Sigmoid colon (tissue), 7 donors: ENCODE results near the gene ZSWIM5. TPM values are rescaled to one million over a fixed set of nuclear protein-coding genes. Genes with fewer than 3 reads are reported as not detected.
"Not testable (repeated sequence)": the region's sequence is repeated elsewhere in the genome, so short reads cannot be mapped to it uniquely, and the experiment has no call there.

Experiments used
- DNase-seq: peaks from one replicate; pipeline ENCODE4 v3.0.0-alpha.2; 2019
- H3K27ac ChIP-seq, 4 donors: fragments of 200-600 bp; sonication (generic); one replicate each; pipeline ENCODE4 v1.5.1; 2016 to 2019; ENCODE audit warnings: mild to moderate bottlenecking in 1 of 4
- H3K27me3 ChIP-seq, 3 donors: fragments of 200-600 bp; sonication (generic); one replicate each; pipeline ENCODE4 v1.5.1; 2019; ENCODE audit warnings: mild to moderate bottlenecking in 1 of 3
- H3K36me3 ChIP-seq, 4 donors: fragments of 200-600 bp; sonication (generic); one replicate each; pipeline ENCODE4 v1.5.1; 2016 to 2019
- H3K4me1 ChIP-seq, 4 donors: fragments of 200-600 bp; sonication (generic); one replicate each; pipeline ENCODE4 v1.5.1; 2017 to 2019
- H3K4me3 ChIP-seq, 4 donors: fragments of 200-600 bp; sonication (generic); one replicate each; pipeline ENCODE4 v1.5.1; 2017 to 2019; ENCODE audit warnings: mild to moderate bottlenecking in 2 of 4, moderate library complexity in 1 of 4
- H3K9me3 ChIP-seq, 4 donors: fragments of 200-600 bp in 3 of 4; sonication (generic) in 3 of 4; one replicate each; pipeline versions ENCODE4 v1.5.1 to v1.6.1; 2013 to 2019
- EP300 ChIP-seq, 4 donors: sonication (generic); formaldehyde crosslinking; IDR thresholded peaks; one replicate each; pipeline ENCODE4 v1.6.1; 2017; ENCODE audit warnings: antibody characterized with exemption in 4 of 4
- POLR2A ChIP-seq, 2 donors: fragments of 450-650 bp; IDR thresholded peaks; one replicate each; pipeline ENCODE4 v1.6.1; 2016; ENCODE audit warnings: antibody characterized with exemption in 2 of 2, mild to moderate bottlenecking in 2 of 2, moderate library complexity in 2 of 2
- POLR2AphosphoS5 ChIP-seq, 4 donors: sonication (generic); formaldehyde crosslinking; IDR thresholded peaks; one replicate each; pipeline ENCODE4 v1.6.1; 2017; ENCODE audit warnings: antibody characterized with exemption in 4 of 4
- WGBS, 2 donors: extraction: QIAGEN DNeasy Blood & Tissue Kit; methylation state at CpG; one replicate each; pipeline ENCODE4 v1.1.7; 2013; 5-methylcytosine and 5-hydroxymethylcytosine counted together
- intact Hi-C: fragments of 100-400 bp; cut with DNase I; formaldehyde crosslinking; loops from one replicate; pipeline ENCODE4 v1.15.1; 2023
- polyA plus RNA-seq, 3 donors: library from polyadenylated mRNA; stranded (reverse); fragments of 200-250 nt; gene quantifications; one replicate each; pipeline ENCODE4 v1.2.3, GENCODE V29; 2013
- total RNA-seq, 4 donors: library from RNA; depleted of rRNA; stranded (reverse); fragments of >200 nt; gene quantifications; one replicate each; pipeline ENCODE4 v1.1.0, GENCODE V29; 2016
- TF ChIP-seq, protein P1 (sequence below), 4 experiments: fragments of 450-650 bp in 3 of 4; fragments of 200-600 bp in 1 of 4; IDR thresholded peaks; one replicate each; pipeline ENCODE4 v1.5.1; 2016 to 2019; ENCODE audit warnings: antibody characterized with exemption in 4 of 4, mild to moderate bottlenecking in 3 of 4, moderate library complexity in 2 of 4
- donor health status: healthy with polysubstance abuse.
- donor health status: Bipolar disorder and iron deficiency.
- donor health status: healthy.

Gene ZSWIM5
- total and polyA plus RNA-seq, 7 donors, result 2.4 to 4.3 (median 3.2) TPM

DNA sequence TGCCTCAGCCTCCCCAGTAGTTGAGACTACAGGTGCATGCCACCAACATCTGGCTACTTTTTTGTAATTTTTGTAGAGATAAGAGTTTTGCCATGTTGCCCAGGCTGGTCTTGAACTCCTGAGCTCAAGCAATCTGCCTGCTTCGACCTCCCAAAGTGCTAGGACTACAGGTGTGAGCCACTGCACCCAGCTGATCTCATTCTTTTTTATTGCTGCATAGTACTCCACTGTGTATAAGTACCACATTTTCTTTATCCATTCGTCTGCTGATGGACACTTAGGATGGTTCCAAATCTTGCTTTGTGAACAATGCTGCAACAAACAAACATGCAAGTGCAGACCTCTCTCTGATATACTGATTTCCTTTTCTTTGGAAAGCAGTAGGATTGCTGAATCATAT, 134.8 kb downstream of the ZSWIM5 start:
- Histone ChIP-seq H3K27ac (no peak overlapping the region), H3K9me3 (peaks cover 0 to 5% (median 0%) of the 10 kb centered on the region in 4 donors), H3K27me3 (no peaks in the 10 kb centered on the region), H3K4me1 (no peaks in the 10 kb centered on the region), H3K4me3 (no peak overlapping the region), H3K36me3 (no peaks in the 10 kb centered on the region)
- DNase-seq, result no peak
- TF ChIP-seq, protein P1, sequence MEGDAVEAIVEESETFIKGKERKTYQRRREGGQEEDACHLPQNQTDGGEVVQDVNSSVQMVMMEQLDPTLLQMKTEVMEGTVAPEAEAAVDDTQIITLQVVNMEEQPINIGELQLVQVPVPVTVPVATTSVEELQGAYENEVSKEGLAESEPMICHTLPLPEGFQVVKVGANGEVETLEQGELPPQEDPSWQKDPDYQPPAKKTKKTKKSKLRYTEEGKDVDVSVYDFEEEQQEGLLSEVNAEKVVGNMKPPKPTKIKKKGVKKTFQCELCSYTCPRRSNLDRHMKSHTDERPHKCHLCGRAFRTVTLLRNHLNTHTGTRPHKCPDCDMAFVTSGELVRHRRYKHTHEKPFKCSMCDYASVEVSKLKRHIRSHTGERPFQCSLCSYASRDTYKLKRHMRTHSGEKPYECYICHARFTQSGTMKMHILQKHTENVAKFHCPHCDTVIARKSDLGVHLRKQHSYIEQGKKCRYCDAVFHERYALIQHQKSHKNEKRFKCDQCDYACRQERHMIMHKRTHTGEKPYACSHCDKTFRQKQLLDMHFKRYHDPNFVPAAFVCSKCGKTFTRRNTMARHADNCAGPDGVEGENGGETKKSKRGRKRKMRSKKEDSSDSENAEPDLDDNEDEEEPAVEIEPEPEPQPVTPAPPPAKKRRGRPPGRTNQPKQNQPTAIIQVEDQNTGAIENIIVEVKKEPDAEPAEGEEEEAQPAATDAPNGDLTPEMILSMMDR (IDR thresholded peaks at IDR 0.05), result no peak
- TF ChIP-seq POLR2A (IDR thresholded peaks at IDR 0.05) (no peak), EP300 (IDR thresholded peaks at IDR 0.05) (no peak), POLR2AphosphoS5 (IDR thresholded peaks at IDR 0.05) (no peak)
- intact Hi-C loops, result no loop called here
- 82 to 92% methylated on average over 2 of the region's 2 CpGs for WGBS, 2 donors

DNA sequence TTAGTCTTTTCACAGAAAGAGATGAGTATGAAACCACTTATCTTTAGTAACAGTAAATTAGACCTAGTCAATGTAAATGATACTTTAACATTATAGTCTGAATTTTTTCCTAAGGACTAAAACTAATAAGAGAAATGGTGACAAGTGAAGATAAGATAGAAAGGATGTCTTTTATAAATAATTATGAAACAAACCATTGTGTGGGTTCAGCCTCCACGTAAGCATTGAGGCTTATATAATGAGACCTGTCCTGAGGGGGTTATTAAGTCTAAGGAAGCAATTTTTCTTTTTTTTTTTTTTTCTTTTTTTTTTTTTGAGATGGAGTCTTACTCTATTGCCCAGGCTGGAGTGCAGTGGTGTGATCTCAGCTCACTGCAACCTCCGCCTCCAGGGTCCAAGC, 138.6 kb downstream of the ZSWIM5 start:
- DNase-seq, result no peak
- Histone ChIP-seq H3K36me3 (no peaks in the 10 kb centered on the region), H3K4me3 (no peak overlapping the region), H3K27me3 (no peaks in the 10 kb centered on the region), H3K27ac (no peak overlapping the region), H3K9me3 (peaks cover 0 to 3% (median 0%) of the 10 kb centered on the region in 4 donors), H3K4me1 (no peaks in the 10 kb centered on the region)
- TF ChIP-seq POLR2A (IDR thresholded peaks at IDR 0.05) (no peak), POLR2AphosphoS5 (IDR thresholded peaks at IDR 0.05) (no peak), EP300 (IDR thresholded peaks at IDR 0.05) (no peak)
- TF ChIP-seq, protein P1 (IDR thresholded peaks at IDR 0.05), result no peak
- WGBS, 2 donors, result 89 to 97% methylated on average over 2 of the region's 2 CpGs
- intact Hi-C loops, result no loop called here

DNA sequence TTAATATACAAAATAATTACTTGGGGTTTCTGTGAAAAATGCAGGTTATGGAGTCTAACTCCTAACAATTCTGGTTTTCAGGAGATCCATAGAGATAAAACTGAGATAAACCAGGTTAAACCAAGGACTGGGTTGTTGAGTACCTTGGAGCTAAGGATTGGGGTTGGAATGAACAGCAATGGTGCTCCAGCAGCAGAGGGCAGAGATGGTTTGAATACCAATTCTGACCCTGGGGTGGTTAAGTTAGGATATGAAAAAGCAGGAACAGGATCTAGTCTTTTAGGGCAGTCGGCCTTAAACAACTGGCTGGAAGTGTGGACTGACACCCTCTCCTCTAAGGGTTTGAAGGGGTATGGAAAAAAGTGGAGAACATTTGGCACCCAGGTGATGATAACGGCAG, 141.3 kb downstream of the ZSWIM5 start:
- Histone ChIP-seq H3K27ac (no peak overlapping the region), H3K36me3 (no peaks in the 10 kb centered on the region), H3K9me3 (no peaks in the 10 kb centered on the region), H3K4me3 (no peak overlapping the region), H3K27me3 (no peaks in the 10 kb centered on the region), H3K4me1 (no peaks in the 10 kb centered on the region)
- TF ChIP-seq, protein P1 (IDR thresholded peaks at IDR 0.05), result no peak
- TF ChIP-seq EP300 (IDR thresholded peaks at IDR 0.05) (no peak), POLR2A (IDR thresholded peaks at IDR 0.05) (no peak), POLR2AphosphoS5 (IDR thresholded peaks at IDR 0.05) (no peak)
- intact Hi-C loops, result no loop called here
- WGBS, 2 donors, result 91 to 93% methylated on average over 2 of the region's 2 CpGs
- no peak for DNase-seq

DNA sequence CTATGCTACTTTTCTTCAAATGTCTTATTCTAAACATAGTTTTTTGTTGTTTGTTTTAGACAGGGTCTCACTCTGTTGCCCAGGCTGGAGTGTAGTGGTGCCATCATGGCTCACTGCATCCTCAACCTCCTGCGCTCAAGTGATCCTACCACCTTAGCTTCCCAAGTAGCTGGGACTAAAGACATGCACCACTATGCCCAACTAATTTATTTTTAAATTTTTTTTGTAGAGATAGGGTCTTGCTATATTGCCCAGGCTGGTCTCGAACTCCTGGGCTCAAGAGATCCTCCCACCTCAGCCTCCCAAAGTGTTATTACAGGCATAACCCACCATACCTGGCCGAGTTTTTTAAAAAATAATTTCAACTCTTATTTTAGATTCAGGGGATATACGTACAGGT, 143.9 kb downstream of the ZSWIM5 start:
- intact Hi-C loops, result not testable (repeated sequence)

DNA sequence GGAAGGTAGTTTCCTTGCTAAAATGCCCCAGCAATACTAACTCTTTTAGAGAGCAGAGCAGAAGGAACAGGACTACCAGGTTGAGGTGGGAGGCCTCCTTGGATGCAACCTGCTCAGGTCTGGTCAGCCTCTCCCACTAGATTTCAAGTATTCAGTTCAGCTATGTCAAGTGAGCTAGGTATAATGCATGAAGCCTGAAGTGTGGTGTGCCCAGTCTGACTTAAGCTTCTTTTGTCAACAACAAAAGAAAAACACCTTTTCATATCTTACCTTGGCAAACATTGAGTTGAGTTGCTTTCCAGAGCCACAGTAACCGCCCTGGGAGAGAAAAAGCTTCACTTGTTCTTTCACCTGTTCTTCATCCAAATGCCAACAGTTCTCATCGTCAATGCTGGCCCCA, 146.6 kb downstream of the ZSWIM5 start:
- intact Hi-C loops, result no loop called here
- WGBS, 2 donors, result 32 to 76% methylated on average over 2 of the region's 2 CpGs
- DNase-seq, result no peak
- TF ChIP-seq POLR2A (IDR thresholded peaks at IDR 0.05), result no peak
- TF ChIP-seq, protein P1 (IDR thresholded peaks at IDR 0.05), result no peak
- no peak for TF ChIP-seq EP300 (IDR thresholded peaks at IDR 0.05)
- TF ChIP-seq POLR2AphosphoS5 (IDR thresholded peaks at IDR 0.05), result no peak
- H3K9me3 ChIP-seq, result no peaks in the 10 kb centered on the region
- H3K4me3 ChIP-seq, result no peak overlapping the region
- H3K36me3 ChIP-seq, result peaks cover 0 to 21% (median 1%) of the 10 kb centered on the region in 4 donors
- no peak overlapping the region for H3K27ac ChIP-seq
- H3K27me3 ChIP-seq, result no peaks in the 10 kb centered on the region
- H3K4me1 ChIP-seq, result no peaks in the 10 kb centered on the region

More for the DNA sequence above, 143.9 kb downstream of the ZSWIM5 start:
- H3K9me3 ChIP-seq, H3K4me1 ChIP-seq, DNase-seq, H3K4me3 ChIP-seq, H3K27ac ChIP-seq, H3K27me3 ChIP-seq: not testable (repeated sequence)
- 97 to 99% methylated on average over 4 of the region's 4 CpGs for WGBS, 2 donors
- peaks cover 0 to 11% (median 1%) of the 10 kb centered on the region in 4 donors for H3K36me3 ChIP-seq
